K562 (cell line): ENCODE measurements around the gene RGS17. TPM values are rescaled to one million over a fixed set of nuclear protein-coding genes. Genes with fewer than 3 reads are reported as not detected.

ENCODE experiments used
- ARID4B ChIP-seq: sonication (generic); formaldehyde crosslinking; IDR thresholded peaks from 2 replicates; pipeline ENCODE4 v1.8.0; 2022; ENCODE audit warnings: mild to moderate bottlenecking, missing genetic modification reagents
- CHD2 ChIP-seq: IDR thresholded peaks from 2 replicates; pipeline ENCODE4 v1.6.1; 2011; ENCODE audit warnings: low read depth, low read length
- DMBX1 ChIP-seq: fragments of 250-450 bp; sonication (Bioruptor Pico); IDR thresholded peaks from 2 replicates; pipeline ENCODE4 v1.8.0; 2022; ENCODE audit warnings: inconsistent platforms, mild to moderate bottlenecking, moderate library complexity, borderline replicate concordance
- EP400 ChIP-seq: fragments of 450-650 bp; IDR thresholded peaks from 2 replicates; pipeline ENCODE4 v1.6.1; 2017; ENCODE audit warnings: antibody characterized with exemption, mild to moderate bottlenecking, moderate library complexity
- KDM4B ChIP-seq, 2 experiments: fragments of 450-650 bp in 1 of 2; sonication (generic) in 1 of 2; IDR thresholded peaks; 2 replicates each; pipeline ENCODE4 v1.6.1; 2016 to 2017; ENCODE audit warnings: borderline replicate concordance in 2 of 2, antibody characterized with exemption in 1 of 2, low read depth in 1 of 2, mild to moderate bottlenecking in 1 of 2
- POLR2AphosphoS5 ChIP-seq: IDR thresholded peaks from 2 replicates; pipeline ENCODE4 v1.6.1; 2011; ENCODE audit warnings: mild to moderate bottlenecking, low read depth, low read length, moderate library complexity; ENCODE audit not compliant: control insufficient read depth, insufficient read depth
- POLR2H ChIP-seq: IDR thresholded peaks from 2 replicates; pipeline ENCODE4 v1.6.1; 2016; ENCODE audit warnings: missing genetic modification characterization, low read depth, mild to moderate bottlenecking, control low read depth, missing compliant biosample characterization, moderate library complexity
- PYGO2 ChIP-seq: fragments of 450-650 bp; IDR thresholded peaks from 2 replicates; pipeline ENCODE4 v1.6.1; 2016; ENCODE audit warnings: mild to moderate bottlenecking, missing genetic modification characterization, moderate library complexity, missing compliant biosample characterization
- RAD51 ChIP-seq: fragments of 450-650 bp; IDR thresholded peaks from 2 replicates; pipeline ENCODE4 v1.7.1; 2016; ENCODE audit warnings: low read depth, mild to moderate bottlenecking, borderline replicate concordance
- SAFB2 ChIP-seq: fragments of 200-400 bp; formaldehyde crosslinking; IDR thresholded peaks from 2 replicates; pipeline ENCODE4 v1.6.1; 2018; ENCODE audit warnings: borderline replicate concordance, low read length, low read depth, moderate library complexity; ENCODE audit not compliant: severe bottlenecking
- SMARCA5 ChIP-seq: fragments of 450-650 bp; IDR thresholded peaks from 2 replicates; pipeline ENCODE4 v1.6.1; 2016
- SP1 ChIP-seq: sonication (generic); formaldehyde crosslinking; IDR thresholded peaks from 2 replicates; pipeline ENCODE4 v1.8.1; 2022; ENCODE audit warnings: mild to moderate bottlenecking, missing genetic modification reagents
- STAT5A ChIP-seq: IDR thresholded peaks from 2 replicates; pipeline ENCODE4 v1.6.1; 2012; ENCODE audit warnings: low read length, inconsistent platforms, borderline replicate concordance
- TARDBP ChIP-seq: fragments of 450-650 bp; IDR thresholded peaks from 2 replicates; pipeline ENCODE4 v1.6.1; 2016
- XRCC4 ChIP-seq: IDR thresholded peaks from one replicate; pipeline ENCODE4 v1.6.1; 2011; ENCODE audit not compliant: insufficient read depth, insufficient read length; ENCODE audit errors: extremely low read depth
- ZBTB43 ChIP-seq: sonication (generic); formaldehyde crosslinking; IDR thresholded peaks from 2 replicates; pipeline ENCODE4 v1.8.0; 2023; ENCODE audit warnings: mild to moderate bottlenecking, missing genetic modification reagents
- ZNF121 ChIP-seq: sonication (generic); formaldehyde crosslinking; conservative IDR thresholded peaks from 2 replicates; pipeline ENCODE4 v1.8.0; 2022; ENCODE audit warnings: missing genetic modification reagents
- ZNF668 ChIP-seq: fragments of 250-450 bp; sonication (Bioruptor Pico); IDR thresholded peaks from 2 replicates; pipeline ENCODE4 v1.8.0; 2022; ENCODE audit warnings: mild to moderate bottlenecking, inconsistent platforms
- ZZZ3 ChIP-seq: fragments of 450-650 bp; IDR thresholded peaks from 2 replicates; pipeline ENCODE4 v1.6.1; 2016; ENCODE audit warnings: antibody characterized with exemption, mild to moderate bottlenecking, moderate library complexity
- polyA plus RNA-seq, 8 experiments: library from polyadenylated mRNA; depleted of rRNA in 4 of 8; stranded (reverse) in 5 of 8; unstranded in 3 of 8; fragments of >200 nt; fragmentation: Nextera tagmentation in 2 of 8; fragmentation: Illumina TruSeq in 1 of 8; extraction: Ambion mirVana in 2 of 8; extraction: Trizol in 1 of 8; gene quantifications; 2 replicates each; pipeline versions ENCODE4 v1.2.1 to v1.2.3, GENCODE V29; 2011 to 2014; ENCODE audit warnings: inconsistent platforms in 1 of 8, missing spikeins in 1 of 8
- total RNA-seq, 7 experiments: library from RNA; depleted of rRNA in 6 of 7; stranded (reverse); fragments of >200 nt in 6 of 7; fragmentation: Illumina TruSeq in 2 of 7; extraction: Trizol in 2 of 7; gene quantifications; 2 replicates each; pipeline versions ENCODE4 v1.2.1 to v1.2.3, GENCODE V29; 2011 to 2021; ENCODE audit warnings: low replicate concordance in 1 of 7
- TF ChIP-seq, protein P1 (sequence below): fragments of 450-650 bp; IDR thresholded peaks from 2 replicates; pipeline ENCODE4 v1.6.1; 2016; ENCODE audit warnings: low read depth, mild to moderate bottlenecking, moderate library complexity
- TF ChIP-seq, protein P2 (sequence below): fragments of 250-450 bp; sonication (Bioruptor Pico); IDR thresholded peaks from 2 replicates; pipeline ENCODE4 v1.8.0; 2022; ENCODE audit warnings: inconsistent platforms, mild to moderate bottlenecking, moderate library complexity, borderline replicate concordance

Gene RGS17
- total and polyA plus RNA-seq, 9 of the 15 experiments (the other 6 are each of a cell fraction or from before 2014, with no cell fraction given) = 0.01 to 0.14 (median 0.08) TPM; not detected in 6

DNA sequence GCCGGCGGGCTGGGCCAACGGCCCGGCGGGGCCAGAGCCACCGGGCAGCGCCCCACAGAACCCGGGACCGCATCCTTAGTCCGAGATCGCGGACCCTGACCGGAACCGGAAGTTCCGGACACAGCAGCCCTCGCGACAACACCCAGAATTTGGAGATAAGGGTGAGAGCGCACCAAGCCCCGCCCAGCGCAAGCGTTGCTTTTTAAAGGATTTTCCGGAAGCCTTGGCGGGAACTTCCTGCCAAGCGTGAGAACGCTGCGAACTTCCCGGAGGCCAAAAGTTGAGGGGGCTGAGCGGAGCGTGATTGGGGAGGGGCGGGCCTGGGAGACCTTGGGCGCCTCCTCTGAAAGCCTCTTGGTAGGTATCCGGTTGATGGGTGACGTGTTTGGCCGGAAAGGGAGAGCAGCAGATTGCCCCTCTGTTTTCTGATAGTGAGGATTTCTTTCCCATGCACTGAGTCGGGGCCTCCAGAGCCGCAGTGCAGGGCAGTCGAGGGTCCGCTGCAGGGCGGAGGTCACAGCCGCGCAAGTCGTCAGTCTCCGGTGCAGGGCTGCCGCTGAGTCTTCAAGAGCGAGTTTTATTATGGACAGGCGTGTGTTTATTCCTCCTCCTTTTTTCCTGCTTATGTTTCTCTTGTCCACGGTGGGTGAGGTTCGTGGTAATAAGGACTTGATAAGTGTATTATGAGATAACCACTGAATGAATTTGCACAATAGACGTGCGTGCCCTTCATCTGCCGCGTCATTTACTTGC is 128.3 kb downstream of the RGS17 start, which contains the start of gene MTRF1L (continued):
- no peak for TF ChIP-seq ARID4B (CRISPR knock-in tag)
- peak; percentile 63; the same call in 1 of the 2 replicates for TF ChIP-seq POLR2AphosphoS5
- peak; percentile 96 for TF ChIP-seq CHD2
- TF ChIP-seq PYGO2 (tag) = no peak
- TF ChIP-seq DMBX1 (CRISPR knock-in tag) = no peak
- no peak for TF ChIP-seq TARDBP
- no peak for TF ChIP-seq SMARCA5
- TF ChIP-seq ZNF668 (CRISPR knock-in tag) = no peak
- no peak for TF ChIP-seq XRCC4
- no peak for TF ChIP-seq SAFB2
- no peak for TF ChIP-seq ZZZ3
- TF ChIP-seq POLR2H (tag) = peak; percentile 81
- peak; percentile 87 for TF ChIP-seq EP400
- TF ChIP-seq, protein P1, sequence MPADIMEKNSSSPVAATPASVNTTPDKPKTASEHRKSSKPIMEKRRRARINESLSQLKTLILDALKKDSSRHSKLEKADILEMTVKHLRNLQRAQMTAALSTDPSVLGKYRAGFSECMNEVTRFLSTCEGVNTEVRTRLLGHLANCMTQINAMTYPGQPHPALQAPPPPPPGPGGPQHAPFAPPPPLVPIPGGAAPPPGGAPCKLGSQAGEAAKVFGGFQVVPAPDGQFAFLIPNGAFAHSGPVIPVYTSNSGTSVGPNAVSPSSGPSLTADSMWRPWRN = 0 out of 2 replicates have a peak, but pooled peaks have one; percentile 48
- no peak for TF ChIP-seq ZBTB43 (CRISPR knock-in tag)
- no peak for TF ChIP-seq STAT5A
- no peak for TF ChIP-seq ZNF121
- TF ChIP-seq SP1 = peak; percentile 77
- TF ChIP-seq, protein P2, sequence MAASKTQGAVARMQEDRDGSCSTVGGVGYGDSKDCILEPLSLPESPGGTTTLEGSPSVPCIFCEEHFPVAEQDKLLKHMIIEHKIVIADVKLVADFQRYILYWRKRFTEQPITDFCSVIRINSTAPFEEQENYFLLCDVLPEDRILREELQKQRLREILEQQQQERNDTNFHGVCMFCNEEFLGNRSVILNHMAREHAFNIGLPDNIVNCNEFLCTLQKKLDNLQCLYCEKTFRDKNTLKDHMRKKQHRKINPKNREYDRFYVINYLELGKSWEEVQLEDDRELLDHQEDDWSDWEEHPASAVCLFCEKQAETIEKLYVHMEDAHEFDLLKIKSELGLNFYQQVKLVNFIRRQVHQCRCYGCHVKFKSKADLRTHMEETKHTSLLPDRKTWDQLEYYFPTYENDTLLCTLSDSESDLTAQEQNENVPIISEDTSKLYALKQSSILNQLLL = no peak
- TF ChIP-seq KDM4B (IDR thresholded peaks at IDR 0.05; ENCODE audit: borderline replicate concordance in 2 of 2, low read depth in 1 of 2) = no peak
- peak; percentile 14; the same call in 1 of the 2 replicates for TF ChIP-seq RAD51
